NCI-H2196 (cell line): ENCODE data around the gene TOM1L2.

ENCODE experiments used
- DNase-seq: peaks from one replicate; lab custom pipeline; 2025; ENCODE audit not compliant: unreplicated experiment; lab: John Stamatoyannopoulos, UW

TOM1L2 gene

GRCh38 chr17:17823433-17824118, 148.6 kb downstream of the TOM1L2 start:
- peak; percentile 83 for DNase-seq

- no peak for DNase-seq
Measured at GRCh38 chr17:17822616-17823015, 149.6 kb downstream of the TOM1L2 start.

DNA sequence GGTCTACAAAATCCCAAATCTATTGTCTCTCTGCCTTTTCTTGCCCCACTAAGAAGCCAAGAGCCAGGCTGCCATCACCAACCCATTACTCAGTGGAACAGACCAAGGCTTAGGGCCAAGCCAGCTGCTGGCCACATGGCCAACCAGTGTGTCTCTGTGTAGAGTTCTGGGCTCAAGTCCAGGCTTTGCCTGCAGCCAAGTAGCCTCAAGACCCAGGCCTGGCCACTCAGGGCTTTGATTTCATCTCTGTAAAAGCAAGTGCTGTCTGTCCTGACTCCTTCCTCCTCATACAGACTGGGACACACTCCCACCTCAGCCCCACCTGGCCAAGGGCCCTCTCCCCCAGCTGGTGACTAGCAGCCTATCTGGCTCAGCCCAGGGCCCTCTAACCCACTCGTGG, 150.0 kb downstream of the TOM1L2 start:
- DNase-seq = peak; percentile 27

DNA sequence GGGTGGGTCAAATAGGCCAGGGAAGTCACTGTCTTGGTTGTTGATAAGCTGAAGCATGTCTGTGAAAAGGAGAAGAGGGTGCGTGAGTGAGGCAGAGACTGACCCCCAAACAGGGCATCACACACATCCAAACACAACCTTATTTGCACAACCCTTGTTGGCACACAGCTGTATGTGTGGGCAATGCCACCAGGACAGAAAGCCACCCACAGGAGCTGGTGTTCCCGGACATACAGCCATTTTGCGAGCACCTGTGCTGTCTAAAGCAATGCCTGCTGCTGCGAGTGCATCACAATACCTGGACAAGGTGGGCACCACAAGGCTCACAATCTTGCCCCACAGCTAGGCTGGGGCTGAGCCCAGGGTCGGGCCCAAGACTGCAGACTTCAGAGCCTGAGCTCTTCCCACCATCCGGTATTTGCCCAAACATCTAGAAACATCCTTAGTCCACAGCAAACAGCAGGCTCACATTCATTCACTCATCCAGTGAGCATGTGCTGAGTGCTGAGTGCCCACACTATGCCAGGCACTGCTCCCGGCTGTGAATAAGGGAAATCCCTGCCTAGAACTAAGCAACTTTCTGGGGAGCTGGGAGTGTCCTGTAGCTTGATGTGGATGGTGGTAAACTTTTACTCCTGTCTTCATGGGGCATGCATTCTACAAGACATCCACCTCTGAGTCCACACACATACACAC, 151.6 kb downstream of the TOM1L2 start:
- DNase-seq = no peak

DNA sequence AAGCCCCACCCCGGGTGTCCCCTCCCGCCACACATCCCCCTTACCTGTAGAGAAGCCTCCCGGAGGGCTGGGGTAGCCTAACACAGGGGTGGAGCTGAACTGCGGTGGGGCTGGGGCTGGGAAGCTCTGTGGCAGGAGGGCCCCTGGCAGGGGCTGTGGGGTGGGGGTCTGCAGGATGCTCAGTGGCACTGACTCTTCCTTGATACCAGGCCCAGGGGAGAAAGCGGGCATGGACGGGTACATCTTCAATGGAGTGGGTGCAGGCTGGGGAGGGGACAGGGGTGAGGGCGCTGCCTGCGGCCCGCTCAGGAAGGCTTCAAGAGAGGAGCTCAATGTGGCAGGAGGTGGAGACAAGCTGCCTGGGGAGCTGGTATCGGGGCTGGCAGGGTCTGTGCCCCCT, 152.2 kb downstream of the TOM1L2 start:
- DNase-seq = no peak

DNA sequence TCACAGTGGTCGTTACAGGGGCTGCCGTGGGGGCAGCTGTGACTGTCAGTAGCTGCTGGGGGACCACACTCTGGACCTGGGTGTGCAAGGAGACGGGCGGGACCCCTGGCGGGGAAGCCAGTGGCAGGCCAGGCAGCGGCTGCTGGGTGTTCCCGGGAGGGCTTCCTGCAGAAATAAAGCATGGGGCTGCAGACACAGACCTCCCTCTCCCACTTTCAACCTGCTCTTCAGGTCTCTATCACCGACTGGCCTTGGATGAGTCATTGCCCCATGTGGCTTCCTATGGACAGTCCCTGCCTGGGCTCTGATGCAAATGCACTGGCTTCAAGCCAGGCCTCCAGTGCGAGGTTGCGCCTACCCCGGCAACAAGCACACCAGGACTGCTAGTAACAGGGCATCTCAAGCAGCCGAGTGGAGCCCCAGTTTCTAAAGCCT, 152.6 kb downstream of the TOM1L2 start:
- peak; percentile 42 for DNase-seq

DNA sequence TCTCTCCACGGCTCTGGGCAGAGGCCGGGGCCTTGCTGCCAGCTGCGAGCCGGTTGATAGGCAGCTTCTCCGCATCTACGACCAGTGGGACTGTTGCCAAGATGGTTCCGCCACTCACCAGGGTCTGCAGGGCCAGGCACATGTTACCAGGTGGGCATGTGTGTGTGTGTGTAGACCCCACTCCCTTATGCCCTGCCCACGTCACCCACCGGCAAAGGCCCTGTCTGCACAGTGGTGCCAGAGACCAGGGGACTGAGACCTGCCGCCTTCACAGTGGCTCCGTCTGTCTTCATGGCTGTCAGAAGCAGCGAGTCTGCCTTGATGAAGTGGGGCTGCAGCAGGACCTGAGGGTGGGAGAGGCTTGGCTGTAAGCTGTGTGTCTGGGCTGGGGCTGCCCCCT, 153.1 kb downstream of the TOM1L2 start:
- DNase-seq = no peak

- DNase-seq = peak; percentile 42
Measured at GRCh38 chr17:17818088-17818526, 154.1 kb downstream of the TOM1L2 start.

DNA sequence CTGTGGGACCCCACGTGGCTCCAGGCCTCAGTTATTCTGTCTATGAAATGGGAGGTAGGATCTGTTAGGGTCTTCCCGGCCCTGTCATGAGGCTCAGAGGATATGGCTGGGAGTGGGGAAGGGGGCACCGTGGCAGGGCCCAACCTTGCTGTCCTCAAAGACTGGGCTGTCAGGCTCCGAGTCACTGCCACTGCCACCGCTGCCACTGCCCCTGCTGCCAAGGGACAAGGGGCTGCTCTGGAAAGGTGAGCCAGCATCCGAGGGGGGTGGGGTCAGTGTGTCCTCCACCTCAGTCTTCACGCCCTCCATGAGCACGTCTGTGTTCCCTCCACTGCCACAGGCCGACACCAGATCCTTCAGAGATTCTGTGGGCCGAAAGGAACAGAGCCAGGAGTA, 154.7 kb downstream of the TOM1L2 start:
- DNase-seq = no peak

DNA sequence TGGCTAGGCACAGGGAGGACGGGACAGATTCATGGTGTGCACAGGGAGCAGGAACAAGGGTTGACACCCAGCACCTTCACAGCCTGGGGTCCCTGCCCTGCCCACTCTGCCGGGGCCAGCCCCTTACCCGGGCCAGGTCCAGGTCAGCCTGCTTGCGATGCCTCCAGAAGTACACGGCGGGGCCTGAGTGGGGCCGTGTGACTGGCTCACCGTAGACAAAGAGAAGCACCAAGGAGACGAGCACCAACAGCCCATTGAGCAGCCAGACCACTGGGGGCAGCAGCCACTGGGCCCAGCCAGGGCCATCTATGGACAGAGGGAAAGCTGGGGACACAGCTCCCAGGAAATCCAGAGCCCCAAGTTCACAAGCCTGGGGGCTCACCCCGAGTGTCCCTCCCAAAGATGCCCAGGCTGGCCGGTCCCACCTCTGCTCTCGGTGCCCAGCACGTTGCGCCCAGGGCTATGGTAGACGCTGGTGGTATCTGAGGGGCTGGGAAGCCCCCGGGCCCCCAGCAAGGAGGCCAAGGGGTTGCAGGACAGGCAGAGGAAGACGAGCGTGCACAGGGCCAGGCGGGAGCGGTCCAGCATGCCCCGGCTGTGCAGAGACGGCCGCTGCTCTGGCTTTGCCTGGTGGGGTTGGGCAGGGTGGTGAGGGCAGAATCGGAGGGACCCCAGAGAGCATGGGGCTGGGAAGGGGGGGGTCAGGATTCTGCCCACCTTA, 155.2 kb downstream of the TOM1L2 start:
- no peak for DNase-seq

GRCh38 chr17:17816240-17816814, 155.9 kb downstream of the TOM1L2 start:
- DNase-seq = no peak

DNA sequence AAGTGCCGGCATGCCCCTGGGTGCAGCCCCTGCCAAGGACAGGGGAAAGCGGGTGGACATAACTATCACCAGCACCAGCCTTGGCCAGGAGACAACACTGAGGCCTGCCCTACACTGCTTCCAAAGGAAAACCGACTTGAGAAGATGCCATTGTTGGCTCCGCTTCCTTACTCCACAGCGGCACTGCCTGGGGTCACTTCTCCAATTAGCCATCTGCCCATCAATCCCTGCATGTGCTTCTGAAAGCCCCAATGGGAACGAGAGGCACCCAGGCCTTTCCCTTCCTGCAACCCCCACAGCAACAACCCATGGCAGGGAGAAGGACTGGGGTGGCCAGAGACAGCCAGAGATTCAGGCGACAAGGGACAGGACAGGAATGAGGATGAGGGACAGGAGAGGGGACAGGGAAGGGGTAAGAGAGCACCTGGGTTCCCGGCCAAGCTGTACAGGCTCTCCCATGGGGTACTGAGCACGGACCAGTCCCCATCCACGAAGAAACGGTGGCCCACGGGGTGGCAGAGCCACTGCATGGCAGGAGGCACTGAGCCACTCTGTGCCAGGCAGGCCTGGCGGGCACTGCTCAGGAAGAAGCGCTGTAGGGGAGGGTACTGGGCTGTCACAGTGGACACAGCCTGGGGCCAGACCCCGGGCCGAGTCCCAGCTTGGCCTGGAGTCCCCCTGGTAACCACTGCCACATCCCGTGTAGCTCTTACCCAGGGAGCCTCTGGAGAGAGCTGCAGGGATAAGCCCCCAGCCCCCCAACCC, 156.6 kb downstream of the TOM1L2 start:
- DNase-seq = no peak

DNA sequence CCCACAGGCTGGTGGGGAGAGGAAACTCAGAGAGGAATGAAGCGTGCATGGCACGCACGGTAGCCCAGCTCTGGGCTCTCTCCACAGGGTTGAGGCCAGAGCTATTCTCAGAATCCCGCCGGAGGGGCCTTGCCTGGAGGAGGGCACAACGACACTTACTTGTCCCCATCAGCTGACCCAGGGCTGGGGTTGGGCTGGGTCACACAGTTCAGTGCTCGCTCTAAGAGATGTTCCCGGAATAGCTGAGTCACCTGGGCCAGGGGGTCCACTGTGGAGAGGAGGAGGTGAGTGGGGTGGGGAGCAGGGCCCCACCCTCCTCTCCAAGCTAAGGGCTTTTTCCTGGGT, 157.2 kb downstream of the TOM1L2 start:
- no peak for DNase-seq

- DNase-seq = no peak
Measured at GRCh38 chr17:17814162-17815061, 157.8 kb downstream of the TOM1L2 start.

- DNase-seq = no peak
Measured at GRCh38 chr17:17813725-17814095, 158.5 kb downstream of the TOM1L2 start.

DNA sequence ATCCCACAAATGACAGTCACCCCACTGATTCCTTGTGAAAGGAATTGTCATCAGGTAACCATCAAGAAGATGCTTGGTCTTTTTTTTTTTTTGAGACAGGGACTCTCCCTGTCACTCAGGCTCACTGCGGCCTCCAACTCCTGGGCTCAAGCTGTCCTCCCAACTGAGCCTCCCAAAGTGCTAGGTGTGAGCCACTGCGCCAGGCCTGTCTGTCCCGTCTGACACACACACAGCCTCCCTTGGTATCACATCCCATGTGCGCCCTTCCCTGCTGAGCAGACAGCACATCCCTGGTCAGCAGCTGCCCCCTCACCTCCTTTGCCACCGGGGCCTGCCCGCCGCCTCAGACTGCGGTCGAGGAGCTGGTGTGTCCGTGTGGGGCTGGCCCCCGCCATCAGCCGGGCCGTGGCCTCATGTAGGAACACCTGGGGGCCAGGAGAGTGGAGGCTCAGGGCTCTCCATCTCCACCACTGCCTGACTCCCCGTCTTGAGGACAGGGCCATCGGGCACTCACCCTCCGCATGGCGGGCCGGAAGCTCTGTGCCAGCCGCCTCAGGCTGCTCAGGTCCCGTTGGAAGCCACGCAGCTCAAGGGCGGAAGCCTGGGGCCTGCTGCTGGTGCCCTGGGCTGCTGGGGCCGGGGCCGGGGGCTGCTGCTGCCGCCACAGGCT, 159.0 kb downstream of the TOM1L2 start:
- no peak for DNase-seq

GRCh38 chr17:17812211-17813054, 159.8 kb downstream of the TOM1L2 start:
- peak; percentile 42 for DNase-seq

DNA sequence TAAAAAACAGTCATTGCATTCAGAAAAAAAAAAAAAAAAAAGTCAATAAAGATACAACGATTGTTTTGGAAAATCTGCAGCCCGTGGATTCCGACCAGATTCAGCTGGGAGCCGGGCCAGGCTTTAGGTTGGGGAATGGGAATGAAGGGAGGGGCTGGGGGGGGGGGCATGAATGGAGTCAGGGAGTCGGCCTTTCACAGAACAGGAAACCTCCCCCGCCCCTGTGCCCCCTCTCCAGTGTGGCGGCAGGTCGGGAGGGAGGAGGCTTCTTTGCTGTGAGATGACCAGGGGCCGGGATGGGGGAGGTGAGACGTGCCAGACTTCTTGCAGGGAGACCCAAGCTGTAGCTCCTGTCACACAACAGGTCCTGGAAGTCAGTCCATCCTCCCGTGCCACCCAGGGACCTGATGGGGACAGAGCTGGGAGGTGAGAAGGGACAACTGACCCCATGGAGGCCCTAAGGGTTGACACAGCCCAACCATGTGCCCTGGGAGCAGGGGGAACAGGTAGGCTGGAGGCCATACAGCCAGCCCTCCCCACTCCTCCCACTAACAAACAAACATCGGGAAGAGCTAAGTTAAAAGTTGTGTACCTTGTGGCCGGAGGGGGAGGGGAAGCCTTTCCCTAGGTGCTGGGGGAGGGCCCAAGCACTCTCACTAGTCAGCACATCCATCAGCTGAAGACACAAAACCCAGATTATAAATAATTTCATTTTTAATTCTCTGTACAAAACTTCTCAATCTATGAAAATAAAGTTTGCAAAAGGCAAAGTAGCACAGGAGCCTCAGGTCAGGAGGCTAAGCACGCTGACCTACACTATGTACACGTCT, 160.6 kb downstream of the TOM1L2 start:
- no peak for DNase-seq
